ENCODE measurements around the gene CALHM3. TPM values are rescaled to one million over a fixed set of nuclear protein-coding genes. Genes with fewer than 3 reads are reported as not detected.
A peak's percentile ranks its signal among the peaks of the same experiment; 100 is the strongest.

The CALHM3 gene
- total RNA-seq, 2 donors from 2014 or later, result 0.52 TPM; not detected in 1

DNA sequence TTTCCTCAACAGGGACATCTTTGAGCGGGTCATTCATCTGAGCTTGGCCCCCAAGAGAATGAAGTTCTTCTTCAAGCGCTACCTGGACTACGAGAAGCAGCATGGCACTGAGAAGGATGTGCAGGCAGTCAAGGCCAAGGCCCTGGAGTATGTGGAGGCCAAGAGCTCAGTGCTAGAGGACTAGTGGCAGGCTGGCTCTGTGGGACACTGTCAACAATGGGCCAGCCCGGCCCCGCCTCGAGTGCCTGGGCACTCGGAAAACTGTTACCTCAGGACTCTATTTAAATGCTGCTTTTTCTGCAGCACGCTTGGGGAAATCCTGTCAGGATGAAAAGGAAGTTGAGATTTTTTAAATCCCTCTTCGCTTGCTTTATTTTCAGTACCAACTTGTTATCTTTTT, 33.7 kb downstream of the CALHM3 start:
- Histone ChIP-seq H3K9me3 (no peaks in the 10 kb centered on the region), H3K4me1 (no peaks in the 10 kb centered on the region), H3K27ac (peak overlapping the region in 2 of 4 donors; percentile 21 to 44), H3K27me3 (no peaks in the 10 kb centered on the region), H3K4me3 (no peak overlapping the region), H3K36me3 (replicated peaks in 1 of 2; ENCODE audit: insufficient read depth in 1 of 2, low read depth in 2 of 2) (peaks cover 3 to 29% of the 10 kb centered on the region in 2 donors)
- intact Hi-C loops (cut with DNase I), result no loop called here
- ATAC-seq (no peak), DNase-seq (no peak)
- 92 to 96% methylated on average over 7 to 9 of the region's 9 CpGs for WGBS, 2 donors
- TF ChIP-seq POLR2A (IDR thresholded peaks at IDR 0.05), result no peak
- TF ChIP-seq, protein P1, sequence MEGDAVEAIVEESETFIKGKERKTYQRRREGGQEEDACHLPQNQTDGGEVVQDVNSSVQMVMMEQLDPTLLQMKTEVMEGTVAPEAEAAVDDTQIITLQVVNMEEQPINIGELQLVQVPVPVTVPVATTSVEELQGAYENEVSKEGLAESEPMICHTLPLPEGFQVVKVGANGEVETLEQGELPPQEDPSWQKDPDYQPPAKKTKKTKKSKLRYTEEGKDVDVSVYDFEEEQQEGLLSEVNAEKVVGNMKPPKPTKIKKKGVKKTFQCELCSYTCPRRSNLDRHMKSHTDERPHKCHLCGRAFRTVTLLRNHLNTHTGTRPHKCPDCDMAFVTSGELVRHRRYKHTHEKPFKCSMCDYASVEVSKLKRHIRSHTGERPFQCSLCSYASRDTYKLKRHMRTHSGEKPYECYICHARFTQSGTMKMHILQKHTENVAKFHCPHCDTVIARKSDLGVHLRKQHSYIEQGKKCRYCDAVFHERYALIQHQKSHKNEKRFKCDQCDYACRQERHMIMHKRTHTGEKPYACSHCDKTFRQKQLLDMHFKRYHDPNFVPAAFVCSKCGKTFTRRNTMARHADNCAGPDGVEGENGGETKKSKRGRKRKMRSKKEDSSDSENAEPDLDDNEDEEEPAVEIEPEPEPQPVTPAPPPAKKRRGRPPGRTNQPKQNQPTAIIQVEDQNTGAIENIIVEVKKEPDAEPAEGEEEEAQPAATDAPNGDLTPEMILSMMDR (IDR thresholded peaks at IDR 0.05), result no peak

GRCh38 chr10:103444478-103444877, 34.6 kb downstream of the CALHM3 start:
- ATAC-seq (no peak), DNase-seq (no peak)
- intact Hi-C loops (cut with DNase I), result no loop called here
- no peak overlapping the region for H3K4me3 ChIP-seq
- no peaks in the 10 kb centered on the region for H3K27me3 ChIP-seq
- no peak overlapping the region for H3K27ac ChIP-seq
- peaks cover 7 to 32% of the 10 kb centered on the region in 2 donors for H3K36me3 ChIP-seq (replicated peaks in 1 of 2; ENCODE audit: insufficient read depth in 1 of 2, low read depth in 2 of 2)
- 82 to 90% methylated on average over 7 to 10 of the region's 10 CpGs for WGBS, 2 donors
- no peaks in the 10 kb centered on the region for H3K9me3 ChIP-seq
- H3K4me1 ChIP-seq, result no peaks in the 10 kb centered on the region
- TF ChIP-seq POLR2A (IDR thresholded peaks at IDR 0.05), result no peak
- TF ChIP-seq, protein P1 (IDR thresholded peaks at IDR 0.05), result no peak

- no peaks in the 10 kb centered on the region for H3K9me3 ChIP-seq
- no peaks in the 10 kb centered on the region for H3K4me1 ChIP-seq
- no peak overlapping the region for H3K4me3 ChIP-seq
- TF ChIP-seq, protein P1 (IDR thresholded peaks at IDR 0.05), result no peak
- no peak for TF ChIP-seq POLR2A (IDR thresholded peaks at IDR 0.05)
- no peak for ATAC-seq
- no peak overlapping the region for H3K27ac ChIP-seq
- 89 to 93% methylated on average over 22 to 23 of the region's 23 CpGs for WGBS, 2 donors
- no peak for DNase-seq
- intact Hi-C loops (cut with DNase I), result no loop called here
- H3K36me3 ChIP-seq (replicated peaks in 1 of 2; ENCODE audit: insufficient read depth in 1 of 2, low read depth in 2 of 2), result peaks cover 7 to 35% of the 10 kb centered on the region in 2 donors
- no peaks in the 10 kb centered on the region for H3K27me3 ChIP-seq
These were observed 35.4 kb downstream of the CALHM3 start for GRCh38 chr10:103443475-103444185.

- no peak overlapping the region for H3K27ac ChIP-seq
- H3K4me1 ChIP-seq, result no peaks in the 10 kb centered on the region
- WGBS, 2 donors, result 77 to 86% methylated on average over 10 to 12 of the region's 13 CpGs
- no peaks in the 10 kb centered on the region for H3K9me3 ChIP-seq
- DNase-seq (peak in 1 of 4 donors; percentile 55), ATAC-seq (no peak)
- H3K27me3 ChIP-seq, result no peaks in the 10 kb centered on the region
- TF ChIP-seq POLR2A (IDR thresholded peaks at IDR 0.05), result no peak
- TF ChIP-seq, protein P1 (IDR thresholded peaks at IDR 0.05), result no peak
- peaks cover 13 to 43% of the 10 kb centered on the region in 2 donors for H3K36me3 ChIP-seq (replicated peaks in 1 of 2; ENCODE audit: insufficient read depth in 1 of 2, low read depth in 2 of 2)
- no peak overlapping the region for H3K4me3 ChIP-seq
- intact Hi-C loops (cut with DNase I), result no loop called here
These were observed 37.0 kb downstream of the CALHM3 start for GRCh38 chr10:103442031-103442461.

DNA sequence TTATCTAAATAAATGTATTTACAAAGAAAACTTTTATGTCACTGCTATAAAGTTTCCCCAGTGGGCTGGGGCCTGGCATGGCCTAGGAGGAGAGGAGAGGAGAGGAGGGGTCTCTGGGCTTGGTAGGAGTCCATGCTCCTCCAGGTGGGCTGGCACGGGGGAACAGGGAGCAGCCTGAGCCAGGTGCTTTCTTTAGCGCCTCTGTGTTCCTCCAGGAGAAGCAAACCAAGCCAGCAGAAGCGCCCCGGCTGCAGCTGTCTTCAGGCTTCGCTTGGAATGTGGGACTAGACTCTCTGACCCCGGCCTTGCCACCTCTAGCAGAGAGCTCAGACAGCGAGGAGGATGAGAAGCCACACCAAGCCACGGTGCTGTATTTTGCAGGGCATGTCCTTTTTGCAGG, 37.4 kb downstream of the CALHM3 start:
- peaks cover 13 to 43% of the 10 kb centered on the region in 2 donors for H3K36me3 ChIP-seq (replicated peaks in 1 of 2; ENCODE audit: insufficient read depth in 1 of 2, low read depth in 2 of 2)

More for the DNA sequence above, 37.4 kb downstream of the CALHM3 start:
- ATAC-seq (no peak), DNase-seq (no peak)
- intact Hi-C loops (cut with DNase I), result no loop called here
- Histone ChIP-seq H3K27ac (no peak overlapping the region), H3K4me1 (no peaks in the 10 kb centered on the region), H3K4me3 (no peak overlapping the region), H3K27me3 (no peaks in the 10 kb centered on the region), H3K9me3 (no peaks in the 10 kb centered on the region)
- 83 to 91% methylated on average over 7 to 8 of the region's 8 CpGs for WGBS, 2 donors
- no peak for TF ChIP-seq POLR2A (IDR thresholded peaks at IDR 0.05)
- TF ChIP-seq, protein P1 (IDR thresholded peaks at IDR 0.05), result no peak
